DND-41 (cell line): ENCODE measurements around the gene KHSRP.

Source experiments
- EZH2 ChIP-seq: IDR thresholded peaks from 3 replicates; pipeline ENCODE4 v1.6.1; 2012; ENCODE audit warnings: borderline replicate concordance, low read depth, mild to moderate bottlenecking, moderate library complexity, low read length, inconsistent platforms; ENCODE audit not compliant: severe bottlenecking
- TF ChIP-seq, protein P1 (sequence below): IDR thresholded peaks from 2 replicates; pipeline ENCODE4 v1.5.1; 2012; ENCODE audit warnings: borderline replicate concordance, low read length, moderate library complexity, mild to moderate bottlenecking; ENCODE audit not compliant: poor library complexity, severe bottlenecking; ENCODE audit errors: extremely low read depth

DNA sequence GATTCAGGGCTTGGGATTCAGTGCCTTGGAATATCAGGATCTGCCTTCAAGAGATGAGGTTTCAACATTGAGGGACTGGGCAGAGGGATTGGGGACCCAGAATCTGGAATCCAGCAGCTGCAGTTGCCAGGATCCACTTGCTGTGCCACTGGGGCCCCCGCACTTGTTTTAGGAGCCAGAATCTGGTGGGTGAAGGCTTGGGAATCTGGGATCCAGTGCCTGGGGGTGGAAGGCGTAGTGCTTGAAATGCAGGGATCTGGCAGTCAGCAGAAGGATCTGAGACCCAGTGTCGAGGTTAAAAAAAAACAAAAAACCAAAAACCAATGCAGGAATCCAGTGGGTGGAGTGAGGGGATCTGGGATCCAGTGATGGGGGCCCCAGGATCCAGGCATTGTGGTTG, 16.3 kb upstream of the KHSRP start:
- TF ChIP-seq, protein P1, sequence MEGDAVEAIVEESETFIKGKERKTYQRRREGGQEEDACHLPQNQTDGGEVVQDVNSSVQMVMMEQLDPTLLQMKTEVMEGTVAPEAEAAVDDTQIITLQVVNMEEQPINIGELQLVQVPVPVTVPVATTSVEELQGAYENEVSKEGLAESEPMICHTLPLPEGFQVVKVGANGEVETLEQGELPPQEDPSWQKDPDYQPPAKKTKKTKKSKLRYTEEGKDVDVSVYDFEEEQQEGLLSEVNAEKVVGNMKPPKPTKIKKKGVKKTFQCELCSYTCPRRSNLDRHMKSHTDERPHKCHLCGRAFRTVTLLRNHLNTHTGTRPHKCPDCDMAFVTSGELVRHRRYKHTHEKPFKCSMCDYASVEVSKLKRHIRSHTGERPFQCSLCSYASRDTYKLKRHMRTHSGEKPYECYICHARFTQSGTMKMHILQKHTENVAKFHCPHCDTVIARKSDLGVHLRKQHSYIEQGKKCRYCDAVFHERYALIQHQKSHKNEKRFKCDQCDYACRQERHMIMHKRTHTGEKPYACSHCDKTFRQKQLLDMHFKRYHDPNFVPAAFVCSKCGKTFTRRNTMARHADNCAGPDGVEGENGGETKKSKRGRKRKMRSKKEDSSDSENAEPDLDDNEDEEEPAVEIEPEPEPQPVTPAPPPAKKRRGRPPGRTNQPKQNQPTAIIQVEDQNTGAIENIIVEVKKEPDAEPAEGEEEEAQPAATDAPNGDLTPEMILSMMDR, result no peak
- TF ChIP-seq EZH2, result no peak
